Panc1 (cell line): Measurements from ENCODE around the gene CABP2. TPM values are rescaled to one million over a fixed set of nuclear protein-coding genes. Genes with fewer than 3 reads are reported as not detected.
A peak's percentile ranks its signal among the peaks of the same experiment; 100 is the strongest.

Experiments
- ATAC-seq: fragments of 200-7000 bp; cut with Tn5 transposase; 2 replicates; pipeline ENCODE4 v1.9.1; 2020; ENCODE audit warnings: mild to moderate bottlenecking, moderate library complexity
- BruUV-seq: library from RNA; stranded (reverse); fragments of 400-500 nt; replicated peaks from 2 replicates; lab custom pipeline; 2021; lab: Mats Ljungman, UMichigan
- CTCF ChIA-PET: fragments of 300-600 bp; sonication (Branson Sonifier 250); formaldehyde crosslinking; loops from one replicate; lab custom pipeline; 2022; ENCODE audit warnings: antibody characterized with exemption; lab: Charles Lee
- POLR2A ChIA-PET: fragments of 300-600 bp; sonication (Branson Sonifier 250); formaldehyde crosslinking; loops from one replicate; lab custom pipeline; 2022; ENCODE audit warnings: antibody characterized with exemption; lab: Charles Lee
- DNase-seq: peaks from one replicate; pipeline ENCODE4 v3.0.0-alpha.2; 2010; ENCODE audit warnings: low read depth, low spot score
- H3K27ac ChIP-seq: 2 replicates; pipeline ENCODE4 v1.5.1; 2011; ENCODE audit warnings: mild to moderate bottlenecking, low read length, inconsistent platforms
- H3K27me3 ChIP-seq: fragments of 200-500 bp; sonication (Bioruptor generic); 2 replicates; pipeline ENCODE4 v1.6.0; 2014; ENCODE audit warnings: low read length, inconsistent platforms; ENCODE audit not compliant: control insufficient read depth, insufficient read depth
- H3K36me3 ChIP-seq: fragments of 200-500 bp; sonication (Bioruptor generic); 2 replicates; pipeline ENCODE4 v1.5.1; 2014; ENCODE audit warnings: inconsistent platforms, mild to moderate bottlenecking, low read length, moderate library complexity; ENCODE audit not compliant: control insufficient read depth, insufficient read depth
- H3K4me1 ChIP-seq: 2 replicates; pipeline ENCODE4 v1.5.1; 2011; ENCODE audit warnings: inconsistent platforms, mild to moderate bottlenecking, low read length, moderate library complexity; ENCODE audit not compliant: control insufficient read depth, insufficient read depth
- H3K4me3 ChIP-seq, 2 experiments: 2 replicates each; pipeline ENCODE4 v1.5.1; 2011 to 2012; ENCODE audit warnings: low read depth in 2 of 2, low read length in 2 of 2, mild to moderate bottlenecking in 2 of 2, inconsistent platforms in 1 of 2, moderate library complexity in 1 of 2
- H3K9me3 ChIP-seq: fragments of 200-500 bp; sonication (Bioruptor generic); 2 replicates; pipeline ENCODE4 v1.5.1; 2014; ENCODE audit warnings: low read depth, mild to moderate bottlenecking, inconsistent platforms, low read length, moderate library complexity; ENCODE audit not compliant: control insufficient read depth, insufficient read depth
- POLR2AphosphoS5 ChIP-seq: IDR thresholded peaks from 2 replicates; pipeline ENCODE4 v1.6.1; 2012; ENCODE audit warnings: mild to moderate bottlenecking, low read depth, low read length, moderate library complexity
- SIN3A ChIP-seq: IDR thresholded peaks from 2 replicates; pipeline ENCODE4 v1.6.1; 2012; ENCODE audit warnings: low read depth, mild to moderate bottlenecking, low read length, moderate library complexity, borderline replicate concordance; ENCODE audit not compliant: insufficient read depth
- TCF7L2 ChIP-seq: IDR thresholded peaks from 2 replicates; pipeline ENCODE4 v1.6.1; 2011; ENCODE audit warnings: mild to moderate bottlenecking, low read depth, low read length, inconsistent platforms
- in situ Hi-C: cut with HindIII; loops from 2 replicates; pipeline ENCODE4 v1.10.0; 2016; ENCODE audit warnings: low sequenced_read_pairs, low pct_unique_long_range_greater_than_20kb
- intact Hi-C: fragments of 100-400 bp; cut with micrococcal nuclease; formaldehyde crosslinking; loops from one replicate; pipeline ENCODE4 v1.10.0; 2022; ENCODE audit not compliant: unreplicated experiment
- total RNA-seq: library from RNA; stranded (reverse); gene quantifications from one replicate; pipeline ENCODE4 v1.2.1, GENCODE V29; 2021; ENCODE audit not compliant: unreplicated experiment
- TF ChIP-seq, protein P1 (sequence below), 2 experiments: IDR thresholded peaks; 2 replicates each; pipeline ENCODE4 v1.6.1; 2011 to 2012; ENCODE audit warnings: low read depth in 2 of 2, control low read depth in 1 of 2, low read length in 1 of 2, mild to moderate bottlenecking in 1 of 2, moderate library complexity in 1 of 2; ENCODE audit not compliant: insufficient read depth in 1 of 2
- TF ChIP-seq, protein P2 (sequence below): fragments of 450-650 bp; IDR thresholded peaks from 2 replicates; pipeline ENCODE4 v1.5.1; 2017; ENCODE audit warnings: mild to moderate bottlenecking

CABP2 gene
- total RNA-seq, 1 experiment from 2014 or later, result not detected

DNA sequence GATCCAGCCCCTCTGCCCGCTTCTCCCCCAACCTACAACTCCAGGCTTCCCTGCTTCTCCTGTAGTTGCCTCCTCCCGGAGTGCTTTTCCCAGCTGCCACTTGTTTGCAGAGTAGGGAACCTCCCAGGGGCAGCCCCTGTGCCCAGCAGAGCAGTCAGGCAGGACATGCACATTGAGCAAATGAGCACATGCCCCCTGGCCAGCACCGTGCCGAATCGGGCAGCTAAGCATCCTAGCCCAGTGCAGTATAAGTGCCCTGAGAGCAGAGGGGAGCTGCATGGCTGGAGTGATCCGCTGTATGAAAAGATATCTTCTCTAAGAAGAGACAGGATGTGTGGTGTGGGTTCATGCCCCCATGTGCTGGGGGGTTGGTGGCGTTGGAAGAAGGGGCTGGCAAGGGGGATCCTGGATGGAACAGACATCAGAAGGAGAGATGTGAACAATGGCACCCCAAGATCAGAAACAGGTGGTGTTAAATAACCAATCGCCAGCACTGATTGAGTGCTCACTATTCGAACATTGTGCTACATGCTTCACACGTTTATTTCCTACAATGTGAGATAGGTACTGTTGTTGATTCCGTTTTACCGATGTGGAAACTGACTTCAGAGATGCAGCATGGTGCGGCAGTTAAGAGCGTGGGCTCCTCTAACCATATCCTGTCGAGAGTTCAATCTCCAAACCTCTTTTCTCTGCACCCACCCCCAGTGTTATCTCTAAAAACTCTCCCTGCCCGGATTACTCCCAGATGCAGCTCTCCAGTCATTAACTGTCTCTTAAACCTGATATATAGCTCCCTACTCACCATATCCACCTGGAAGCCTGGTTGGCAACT is 39.2 kb downstream of the CABP2 start:
- ChIA-PET POLR2A (no interaction called here), CTCF (interaction anchor here (0.5 kb wide), 1 partner anchor 501 kb away, joined by 6 read pairs; no protein-coding TSS in a partner anchor)
- no peak for ATAC-seq
- Histone ChIP-seq H3K27ac (peak overlapping the region; percentile 91; the same call in 1 of the 2 replicates), H3K9me3 (no peaks in the 10 kb centered on the region), H3K36me3 (no peaks in the 10 kb centered on the region), H3K27me3 (no peaks in the 10 kb centered on the region), H3K4me1 (peaks cover 15% of the 10 kb centered on the region; the same call in 1 of the 2 replicates), H3K4me3 (peak overlapping the region; percentile 66 to 89)
- TF ChIP-seq TCF7L2, result no peak
- no peak for TF ChIP-seq POLR2AphosphoS5
- no peak for TF ChIP-seq SIN3A
- TF ChIP-seq, protein P1, sequence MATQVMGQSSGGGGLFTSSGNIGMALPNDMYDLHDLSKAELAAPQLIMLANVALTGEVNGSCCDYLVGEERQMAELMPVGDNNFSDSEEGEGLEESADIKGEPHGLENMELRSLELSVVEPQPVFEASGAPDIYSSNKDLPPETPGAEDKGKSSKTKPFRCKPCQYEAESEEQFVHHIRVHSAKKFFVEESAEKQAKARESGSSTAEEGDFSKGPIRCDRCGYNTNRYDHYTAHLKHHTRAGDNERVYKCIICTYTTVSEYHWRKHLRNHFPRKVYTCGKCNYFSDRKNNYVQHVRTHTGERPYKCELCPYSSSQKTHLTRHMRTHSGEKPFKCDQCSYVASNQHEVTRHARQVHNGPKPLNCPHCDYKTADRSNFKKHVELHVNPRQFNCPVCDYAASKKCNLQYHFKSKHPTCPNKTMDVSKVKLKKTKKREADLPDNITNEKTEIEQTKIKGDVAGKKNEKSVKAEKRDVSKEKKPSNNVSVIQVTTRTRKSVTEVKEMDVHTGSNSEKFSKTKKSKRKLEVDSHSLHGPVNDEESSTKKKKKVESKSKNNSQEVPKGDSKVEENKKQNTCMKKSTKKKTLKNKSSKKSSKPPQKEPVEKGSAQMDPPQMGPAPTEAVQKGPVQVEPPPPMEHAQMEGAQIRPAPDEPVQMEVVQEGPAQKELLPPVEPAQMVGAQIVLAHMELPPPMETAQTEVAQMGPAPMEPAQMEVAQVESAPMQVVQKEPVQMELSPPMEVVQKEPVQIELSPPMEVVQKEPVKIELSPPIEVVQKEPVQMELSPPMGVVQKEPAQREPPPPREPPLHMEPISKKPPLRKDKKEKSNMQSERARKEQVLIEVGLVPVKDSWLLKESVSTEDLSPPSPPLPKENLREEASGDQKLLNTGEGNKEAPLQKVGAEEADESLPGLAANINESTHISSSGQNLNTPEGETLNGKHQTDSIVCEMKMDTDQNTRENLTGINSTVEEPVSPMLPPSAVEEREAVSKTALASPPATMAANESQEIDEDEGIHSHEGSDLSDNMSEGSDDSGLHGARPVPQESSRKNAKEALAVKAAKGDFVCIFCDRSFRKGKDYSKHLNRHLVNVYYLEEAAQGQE (IDR thresholded peaks at IDR 0.05; ENCODE audit: insufficient read depth in 1 of 2, low read depth in 2 of 2, low read length in 1 of 2), result no peak
- TF ChIP-seq, protein P2, sequence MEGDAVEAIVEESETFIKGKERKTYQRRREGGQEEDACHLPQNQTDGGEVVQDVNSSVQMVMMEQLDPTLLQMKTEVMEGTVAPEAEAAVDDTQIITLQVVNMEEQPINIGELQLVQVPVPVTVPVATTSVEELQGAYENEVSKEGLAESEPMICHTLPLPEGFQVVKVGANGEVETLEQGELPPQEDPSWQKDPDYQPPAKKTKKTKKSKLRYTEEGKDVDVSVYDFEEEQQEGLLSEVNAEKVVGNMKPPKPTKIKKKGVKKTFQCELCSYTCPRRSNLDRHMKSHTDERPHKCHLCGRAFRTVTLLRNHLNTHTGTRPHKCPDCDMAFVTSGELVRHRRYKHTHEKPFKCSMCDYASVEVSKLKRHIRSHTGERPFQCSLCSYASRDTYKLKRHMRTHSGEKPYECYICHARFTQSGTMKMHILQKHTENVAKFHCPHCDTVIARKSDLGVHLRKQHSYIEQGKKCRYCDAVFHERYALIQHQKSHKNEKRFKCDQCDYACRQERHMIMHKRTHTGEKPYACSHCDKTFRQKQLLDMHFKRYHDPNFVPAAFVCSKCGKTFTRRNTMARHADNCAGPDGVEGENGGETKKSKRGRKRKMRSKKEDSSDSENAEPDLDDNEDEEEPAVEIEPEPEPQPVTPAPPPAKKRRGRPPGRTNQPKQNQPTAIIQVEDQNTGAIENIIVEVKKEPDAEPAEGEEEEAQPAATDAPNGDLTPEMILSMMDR, result no peak
- in situ Hi-C loops, result no loop called here
- intact Hi-C loops, result no loop called here
- no TSS peak for BruUV-seq
- DNase-seq, result no peak

DNA sequence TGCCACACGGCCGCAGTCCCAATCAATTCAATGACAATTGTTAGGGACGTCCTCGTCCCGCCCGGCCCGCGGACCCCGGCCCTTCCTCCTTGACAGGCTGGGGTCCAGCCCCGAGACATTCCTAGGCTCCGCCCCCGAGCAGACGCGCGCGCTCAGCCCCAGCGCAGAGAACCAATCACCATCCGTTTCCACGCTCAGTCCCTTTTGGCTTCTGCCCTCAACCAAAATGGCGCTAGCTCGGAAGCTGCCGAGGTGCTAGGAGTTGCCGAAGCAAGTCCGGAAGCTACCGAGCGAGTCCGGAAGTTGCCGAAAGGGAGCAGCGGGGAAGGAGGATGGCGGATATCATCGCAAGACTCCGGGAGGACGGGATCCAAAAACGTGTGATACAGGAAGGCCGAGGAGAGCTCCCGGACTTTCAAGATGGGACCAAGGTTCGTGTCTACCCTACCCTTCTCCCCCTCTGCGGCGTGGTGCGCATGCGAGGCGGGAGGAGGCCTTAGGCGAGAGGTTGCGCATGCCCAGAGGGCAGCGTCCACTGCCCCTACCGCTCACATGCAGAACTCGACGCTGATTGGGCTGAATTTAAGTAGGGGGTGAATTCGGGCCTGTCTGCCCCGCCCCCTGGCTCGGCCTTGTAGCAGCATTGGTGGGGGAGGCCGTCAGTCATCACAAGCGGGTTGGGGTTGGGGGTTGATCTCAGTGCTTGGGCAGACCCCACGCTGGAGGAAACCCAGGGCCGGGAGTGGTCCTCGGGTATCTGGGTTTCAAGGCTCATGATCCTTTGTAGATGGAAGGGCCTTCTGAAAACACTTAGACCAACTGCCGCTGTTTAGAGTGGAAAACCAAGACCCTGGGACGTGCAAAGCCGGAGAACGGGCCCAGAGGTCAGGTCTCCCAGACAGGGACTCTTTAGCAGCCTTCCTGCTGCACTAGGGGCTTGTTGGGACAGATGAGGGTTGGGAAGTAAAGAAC is 40.1 kb downstream of the CABP2 start, which contains the start of gene AIP:
Gene AIP (plus strand): TSS at position 200 of the 972 bp plus-strand sequence. CDS start 133 bp downstream, at position 333.
- intact Hi-C loops (no loop called here), in situ Hi-C loops (no loop called here)
- no peaks in the 10 kb centered on the region for H3K27me3 ChIP-seq
- BruUV-seq, result TSS peak; percentile 91
- peaks cover 15% of the 10 kb centered on the region; the same call in 1 of the 2 replicates for H3K4me1 ChIP-seq
- peak within 1 kb of the TSS; percentile 91 for H3K27ac ChIP-seq
- ATAC-seq, result peak; percentile 99
- ChIA-PET POLR2A (interaction anchor here (0.6 to 0.7 kb wide), 2 partner anchors 15 to 70 kb away, joined by 3 read pairs; no protein-coding TSS in a partner anchor), CTCF (interaction anchor here (0.5 kb wide), 1 partner anchor 500 kb away, joined by 6 read pairs; no protein-coding TSS in a partner anchor)
- H3K36me3 ChIP-seq, result no peaks in the 10 kb centered on the region
- peak within 1 kb of the TSS; percentile 66 to 89 for H3K4me3 ChIP-seq
- no peaks in the 10 kb centered on the region for H3K9me3 ChIP-seq
- TF ChIP-seq POLR2AphosphoS5 (peak; percentile 71), TCF7L2 (no peak), SIN3A (no peak)
- TF ChIP-seq, protein P1 (IDR thresholded peaks at IDR 0.05; ENCODE audit: insufficient read depth in 1 of 2, low read depth in 2 of 2, low read length in 1 of 2), result peak in 1 of 2 experiments; percentile 48; a peak in 1 of 4 replicates
- TF ChIP-seq, protein P2, result no peak
- DNase-seq, result peak; percentile 97
